Motor neuron (in vitro differentiated cells): ENCODE results near the gene RUNX1. TPM values are rescaled to one million over a fixed set of nuclear protein-coding genes. Genes with fewer than 3 reads are reported as not detected.

Experiments
- ATAC-seq, 8 experiments: fragments of 200-7000 bp; cut with Tn5 transposase; replicated peaks in 6 of 8; 2 replicates each; pipeline ENCODE4 v1.8.0; 2021; ENCODE audit warnings: mild to moderate bottlenecking in 8 of 8, moderate library complexity in 8 of 8
- H3K27ac ChIP-seq, 2 donors: fragments of 250-450 bp; sonication (Bioruptor Pico); 2 replicates each; pipeline ENCODE4 v1.9.0; 2021; ENCODE audit warnings: antibody characterized with exemption in 2 of 2, mild to moderate bottlenecking in 2 of 2, moderate library complexity in 1 of 2
- H3K4me1 ChIP-seq, 2 donors: fragments of 250-450 bp; sonication (Bioruptor Pico); replicated peaks in 1 of 2; 2 replicates each; pipeline ENCODE4 v1.6.1; 2021; ENCODE audit warnings: antibody characterized with exemption in 2 of 2, mild to moderate bottlenecking in 2 of 2, moderate library complexity in 1 of 2
- H3K4me3 ChIP-seq, 5 donors: fragments of 250-450 bp; sonication (Bioruptor Pico); 2 replicates each; pipeline ENCODE4 v1.9.0; 2021; ENCODE audit warnings: antibody characterized with exemption in 5 of 5, mild to moderate bottlenecking in 5 of 5, moderate library complexity in 4 of 5
- WGBS, 10 experiments: fragments of 450-650 bp; shearing (Covaris generic); methylation state at CpG; one replicate each; pipeline ENCODE4 v1.0.0; 2022; 5-methylcytosine and 5-hydroxymethylcytosine counted together
- in situ Hi-C, 9 experiments: fragments of 400-800 bp; cut with MboI; loops; one replicate each; pipeline ENCODE4 v1.15.0; 2021; ENCODE audit warnings: low sequenced_read_pairs in 9 of 9, low pct_unique_long_range_greater_than_20kb in 2 of 9; ENCODE audit not compliant: unreplicated experiment in 9 of 9
- total RNA-seq, 8 experiments: library from RNA; unstranded; fragments of 300-600 nt; gene quantifications; 2 replicates each; pipeline versions ENCODE4 v1.2.3 to v1.2.4, GENCODE V29; 2022

The RUNX1 gene
- total RNA-seq, 8 experiments from 2014 or later: 0.05 to 49.0 (median 3.6) TPM

DNA sequence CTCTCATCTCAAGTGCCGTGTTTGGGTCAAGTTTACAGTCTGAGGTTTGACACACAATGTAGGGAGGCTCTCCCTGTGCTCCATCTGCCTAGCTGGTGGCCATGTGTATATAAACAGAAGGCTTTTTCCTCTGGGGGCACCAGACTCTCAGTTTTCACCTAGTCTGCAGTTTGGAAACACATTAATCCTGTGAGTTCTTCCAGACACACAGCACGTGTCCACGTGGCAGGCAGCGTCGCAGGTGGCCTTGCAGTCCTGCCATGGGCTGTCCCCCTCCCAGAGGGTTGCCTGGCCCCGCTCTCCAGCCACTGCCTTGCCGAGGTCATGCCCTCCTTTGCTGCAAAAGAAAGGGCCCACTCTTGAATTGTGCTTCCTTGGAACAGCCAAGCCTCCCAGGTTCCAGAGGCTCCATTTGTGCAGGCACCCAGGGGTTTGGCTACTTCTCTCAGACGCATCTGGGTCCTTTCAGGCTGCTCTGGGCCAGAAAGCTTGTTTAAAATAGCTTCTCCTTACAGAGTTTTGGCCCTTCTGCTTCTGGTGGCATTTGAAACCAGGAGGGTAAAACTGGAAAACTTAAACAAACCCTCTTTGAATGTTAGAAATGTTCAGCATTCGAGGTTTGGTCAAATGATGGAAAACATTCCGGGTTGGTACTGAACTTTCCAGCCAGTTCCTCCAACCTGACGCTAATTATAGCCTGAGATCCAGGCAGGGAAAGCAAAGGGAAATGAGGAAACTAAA lies 4.4 kb upstream of the RUNX1 start:
- Histone ChIP-seq H3K4me1 (peaks cover 5 to 10% of the 10 kb centered on the region in 2 donors), H3K27ac (no peak overlapping the region), H3K4me3 (no peak overlapping the region)
- WGBS, 10 experiments: 38 to 100% (median 93%) methylated on average over 1 to 9 of the region's 11 CpGs; no CpG with 5 or more reads in 1 of the 10 experiments
- ATAC-seq: peak in 4 of 8 experiments; percentile 48 to 76 (median 60)
- in situ Hi-C loops: no loop called here

DNA sequence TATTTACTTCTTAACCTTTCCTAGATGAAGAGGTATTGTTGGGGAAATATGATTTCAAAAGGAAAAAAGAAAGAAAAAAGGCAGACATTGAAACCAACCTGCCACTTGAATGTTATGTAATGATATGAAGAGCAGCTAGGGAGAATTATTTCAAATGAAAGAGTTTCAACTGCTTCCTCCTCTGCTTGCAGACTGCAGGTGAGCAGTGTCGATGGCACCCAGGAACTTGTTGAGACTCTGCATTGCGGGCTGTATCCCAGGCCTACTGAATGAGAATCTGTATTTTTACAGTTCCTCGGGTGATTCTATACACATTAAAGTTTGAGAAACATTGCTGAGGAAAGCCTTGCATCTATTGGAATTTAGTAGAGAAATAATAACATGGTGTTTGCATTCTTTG lies 3.7 kb upstream of the RUNX1 start:
- WGBS, 10 experiments: 83 to 100% (median 95%) methylated on average over 2 to 3 of the region's 3 CpGs; no CpG with 5 or more reads in 2 of the 10 experiments
- Histone ChIP-seq H3K27ac (no peak overlapping the region), H3K4me1 (peaks cover 5 to 11% of the 10 kb centered on the region in 2 donors), H3K4me3 (no peak overlapping the region)
- in situ Hi-C loops: no loop called here
- no peak for ATAC-seq

DNA sequence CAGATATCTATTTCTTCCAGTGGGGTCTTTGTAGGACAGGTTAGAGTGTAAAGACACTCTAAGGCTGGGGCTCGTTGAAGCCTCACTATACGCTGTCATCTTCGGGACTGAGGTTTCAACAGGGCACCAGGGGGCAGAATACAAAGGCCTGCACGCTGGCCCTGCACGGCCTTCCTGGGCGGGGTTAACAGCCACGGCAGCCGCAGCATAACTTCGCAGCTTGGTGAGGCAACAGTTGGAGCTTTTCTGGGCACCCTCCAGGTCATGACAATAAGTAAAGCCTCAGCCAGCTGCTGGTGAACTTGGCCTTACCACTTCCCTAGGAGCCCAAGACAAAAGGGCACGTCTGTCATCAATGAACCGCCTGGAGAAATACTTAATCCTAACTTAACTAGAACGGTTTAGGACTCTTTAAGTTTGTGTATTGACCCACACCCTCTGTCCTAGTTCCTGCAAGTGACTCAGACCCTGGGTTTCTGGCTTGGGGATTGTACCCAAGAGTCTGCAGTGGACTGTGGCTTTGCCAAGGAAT lies 2.3 kb upstream of the RUNX1 start:
- WGBS, 10 experiments: 0 to 50% (median 17%) methylated on average over 1 to 7 of the region's 12 CpGs; no CpG with 5 or more reads in 2 of the 10 experiments
- Histone ChIP-seq H3K4me3 (no peak overlapping the region), H3K4me1 (peaks cover 11 to 23% of the 10 kb centered on the region in 2 donors), H3K27ac (no peak overlapping the region)
- in situ Hi-C loops: no loop called here
- ATAC-seq: peak; percentile 69 to 91 (median 78)

DNA sequence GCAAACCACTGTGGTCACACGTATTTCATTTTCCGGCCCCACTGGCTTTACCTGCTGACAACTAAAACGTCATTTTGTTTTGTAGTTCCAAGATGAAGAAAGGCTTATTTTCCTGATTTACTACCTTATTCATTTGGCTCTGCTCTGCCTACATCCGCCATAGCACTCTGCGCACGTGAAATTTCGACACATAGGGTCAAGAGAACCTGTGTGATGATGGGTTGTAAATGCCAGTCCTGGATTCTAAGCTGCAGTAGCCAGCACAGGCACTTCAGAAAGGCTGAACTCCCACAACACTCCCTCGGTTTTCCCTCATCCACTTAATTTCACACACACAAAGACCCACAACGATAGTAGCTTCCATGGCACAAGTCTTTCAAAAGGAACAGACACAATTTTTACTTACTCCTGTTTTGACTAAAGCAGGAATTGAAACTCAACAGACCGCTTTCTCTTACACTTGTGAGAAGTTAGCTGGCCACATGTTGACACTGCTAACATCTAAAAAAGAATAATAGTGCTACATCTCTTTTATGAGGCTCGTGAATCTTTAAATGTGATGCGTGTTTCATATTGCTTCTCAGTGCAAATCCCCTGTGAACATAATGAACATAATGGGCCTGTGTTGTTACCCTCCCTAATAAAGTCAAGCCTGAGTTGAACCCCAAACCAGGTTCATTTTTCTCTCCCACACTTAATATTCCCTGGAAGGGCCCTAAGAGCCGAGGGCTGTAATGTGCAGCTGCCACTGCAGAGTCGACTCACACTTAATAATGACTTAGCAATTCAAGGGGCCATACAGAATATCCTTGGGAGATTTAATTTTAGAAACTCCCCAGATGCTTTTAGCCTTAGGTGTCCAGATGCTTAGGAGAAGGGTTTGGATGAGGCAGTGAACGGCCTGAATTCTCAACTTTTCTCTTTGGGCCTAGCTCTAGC lies 1.5 kb upstream of the RUNX1 start:
- Histone ChIP-seq H3K4me1 (peaks cover 11 to 26% of the 10 kb centered on the region in 2 donors), H3K27ac (no peak overlapping the region), H3K4me3 (no peak overlapping the region)
- in situ Hi-C loops: no loop called here
- WGBS, 10 experiments: 69 to 100% (median 86%) methylated on average over 1 to 10 of the region's 15 CpGs; no CpG with 5 or more reads in 1 of the 10 experiments
- peak in 5 of 8 experiments; percentile 7 to 21 (median 14) for ATAC-seq

DNA sequence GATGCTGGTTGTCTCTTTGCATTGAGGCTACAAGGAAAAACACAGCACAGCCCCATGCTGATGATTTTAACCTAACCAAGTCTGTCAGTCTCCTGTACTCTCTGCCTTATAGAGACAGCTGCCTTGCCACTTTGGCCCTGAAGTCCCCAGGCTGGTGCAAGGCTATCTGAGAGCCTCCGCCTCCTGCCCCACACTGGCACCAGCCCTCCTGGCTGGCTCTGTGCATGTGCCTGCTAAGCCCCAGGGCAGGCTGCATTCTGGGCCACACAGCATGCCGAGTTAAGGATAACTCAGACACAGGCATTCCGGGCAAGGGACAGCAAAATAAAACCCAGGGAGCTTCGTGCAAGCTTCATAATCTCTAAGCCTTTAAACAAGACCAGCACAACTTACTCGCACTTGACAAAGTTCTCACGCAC lies 910 bp downstream of the RUNX1 start:
- WGBS, 10 experiments: 65 to 100% (median 72%) methylated on average over 1 to 5 of the region's 6 CpGs; no CpG with 5 or more reads in 3 of the 10 experiments
- Histone ChIP-seq H3K27ac (no peak overlapping the region), H3K4me1 (peaks cover 7 to 19% of the 10 kb centered on the region in 2 donors), H3K4me3 (no peak overlapping the region)
- ATAC-seq: peak in 2 of 8 experiments; percentile 17 to 32
- in situ Hi-C loops: loop anchor here in 2 of 9 experiments (25.0 kb wide), 2 partner anchors 89 to 789 kb away; no protein-coding TSS in a partner anchor

DNA sequence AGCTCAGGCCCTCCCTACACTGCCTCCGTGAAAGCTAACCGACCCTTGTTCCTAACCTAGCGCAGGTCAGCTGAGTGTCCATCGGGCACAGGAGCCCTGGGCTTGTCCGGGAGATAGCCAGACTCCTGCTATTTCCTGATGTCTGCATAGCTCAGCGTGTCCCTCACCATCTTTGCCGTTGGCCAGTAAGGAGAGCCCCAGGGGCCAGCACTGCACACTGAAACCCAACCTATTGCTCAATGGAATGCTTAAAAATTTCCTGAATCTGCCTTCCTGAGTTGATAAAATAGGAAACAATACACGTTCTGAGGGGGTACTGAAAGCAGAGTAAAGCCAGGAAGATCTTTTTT lies 2.2 kb downstream of the RUNX1 start:
- WGBS, 10 experiments: 20 to 100% (median 63%) methylated on average over 1 to 7 of the region's 8 CpGs; no CpG with 5 or more reads in 4 of the 10 experiments
- Histone ChIP-seq H3K4me3 (no peak overlapping the region), H3K4me1 (peaks cover 7 to 22% of the 10 kb centered on the region in 2 donors), H3K27ac (no peak overlapping the region)
- peak; percentile 5 to 50 (median 20) for ATAC-seq
- in situ Hi-C loops: loop anchor here in 2 of 9 experiments (25.0 kb wide), 2 partner anchors 90 to 790 kb away; no protein-coding TSS in a partner anchor

DNA sequence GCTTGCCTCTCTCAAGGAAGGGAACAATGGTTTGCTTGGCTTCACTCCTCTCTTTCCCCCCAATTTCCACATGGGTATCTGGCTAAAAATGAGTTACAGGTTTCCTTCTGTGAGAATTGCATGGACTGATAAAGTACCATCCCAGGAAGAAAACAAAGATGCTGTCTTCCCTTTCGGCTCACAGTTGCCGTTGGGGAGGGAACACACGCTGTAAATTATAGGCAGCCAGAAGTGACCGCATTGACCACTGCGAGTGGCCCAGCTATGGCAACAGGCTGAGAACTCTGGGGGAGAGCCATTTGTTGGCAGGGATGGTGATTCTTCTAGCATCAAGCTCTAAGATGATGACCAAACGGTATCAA lies 2.9 kb downstream of the RUNX1 start:
- in situ Hi-C loops: loop anchor here in 2 of 9 experiments (25.0 kb wide), 2 partner anchors 91 to 791 kb away; no protein-coding TSS in a partner anchor
- no peak for ATAC-seq

DNA sequence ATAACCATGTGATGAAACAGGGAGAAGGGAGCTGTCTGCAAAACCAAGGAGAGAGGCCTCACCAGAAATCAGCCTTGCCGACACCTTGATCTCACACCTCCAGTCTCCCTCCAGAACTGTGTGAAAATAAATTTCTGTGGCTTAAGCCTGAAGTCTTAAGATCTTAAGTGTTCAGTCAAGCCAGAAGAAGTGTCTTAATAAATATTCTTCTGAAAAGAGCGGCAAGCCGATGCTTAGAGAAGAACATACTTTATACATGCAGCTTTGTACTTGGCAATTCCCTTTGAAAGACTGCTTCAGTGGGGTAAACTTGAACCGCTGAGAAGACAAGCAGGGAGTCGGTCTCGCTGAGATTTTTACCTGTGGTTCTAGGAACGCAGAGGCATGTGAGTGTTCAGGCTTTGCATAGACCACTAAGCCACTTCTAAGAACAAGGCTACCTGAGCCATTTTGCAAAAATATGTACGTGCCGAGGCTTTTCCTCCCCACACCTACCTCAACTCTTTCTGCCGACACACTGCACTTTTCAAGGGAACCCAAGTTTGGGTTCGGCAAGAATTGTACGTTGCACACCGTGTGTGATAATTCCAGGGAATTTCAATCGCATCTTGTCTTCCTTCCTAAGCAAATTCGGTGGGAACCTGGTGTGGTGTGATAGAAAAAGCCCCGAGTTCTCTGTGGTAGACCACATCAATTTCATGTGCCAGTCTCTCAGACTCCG lies 3.4 kb downstream of the RUNX1 start:
- Histone ChIP-seq H3K27ac (no peak overlapping the region), H3K4me3 (no peak overlapping the region), H3K4me1 (peaks cover 7 to 19% of the 10 kb centered on the region in 2 donors)
- WGBS, 10 experiments: 83 to 97% (median 92%) methylated on average over 6 to 13 of the region's 17 CpGs; no CpG with 5 or more reads in 2 of the 10 experiments
- ATAC-seq: no peak
- in situ Hi-C loops: loop anchor here in 2 of 9 experiments (25.0 kb wide), 2 partner anchors 92 to 792 kb away; no protein-coding TSS in a partner anchor

More for the DNA sequence above, 2.9 kb downstream of the RUNX1 start:
- Histone ChIP-seq H3K4me3 (no peak overlapping the region), H3K4me1 (peaks cover 7 to 19% of the 10 kb centered on the region in 2 donors), H3K27ac (no peak overlapping the region)
- WGBS, 10 experiments: 80 to 100% (median 90%) methylated on average over 1 to 6 of the region's 6 CpGs; no CpG with 5 or more reads in 2 of the 10 experiments

DNA sequence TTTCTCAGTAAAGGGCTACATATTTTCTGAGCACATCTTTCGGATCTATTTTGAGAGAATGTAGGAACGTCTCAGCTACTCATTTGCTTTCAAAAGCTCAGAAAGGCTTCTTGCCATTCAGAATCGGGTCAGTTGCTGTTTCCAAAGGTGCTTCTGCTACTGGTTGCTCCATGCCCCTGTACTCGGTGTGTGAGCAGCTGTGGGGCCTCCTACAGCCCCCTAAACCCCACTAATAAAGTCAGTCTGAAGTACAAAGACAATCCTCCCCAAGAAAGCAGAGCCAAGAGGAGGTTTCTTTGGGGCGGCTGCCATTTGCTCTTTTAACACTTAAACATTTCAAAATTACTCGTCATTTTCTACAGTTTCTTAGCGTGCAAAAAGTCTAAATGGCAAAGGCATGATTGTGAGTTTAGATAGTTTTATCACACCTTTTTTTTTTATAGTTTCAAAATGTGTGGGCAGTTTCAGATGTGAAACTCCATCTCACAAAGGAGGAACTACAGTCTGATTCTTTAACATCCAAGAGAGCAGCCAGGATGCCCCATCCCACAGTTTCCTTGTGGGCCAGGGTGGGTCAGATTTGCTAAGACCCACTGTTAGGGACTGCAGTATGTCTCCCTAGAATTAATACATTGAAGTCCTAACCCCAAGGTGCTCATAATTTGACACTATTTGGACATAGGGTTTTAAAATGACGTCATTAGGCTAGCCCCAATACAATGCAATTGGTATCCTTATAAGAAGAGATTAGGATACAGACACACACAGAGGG lies 4.1 kb downstream of the RUNX1 start:
- WGBS, 10 experiments: 28 to 100% (median 90%) methylated on average over 2 to 8 of the region's 8 CpGs; no CpG with 5 or more reads in 1 of the 10 experiments
- H3K4me3 ChIP-seq: no peak overlapping the region
- in situ Hi-C loops: loop anchor here in 2 of 9 experiments (25.0 kb wide), 2 partner anchors 92 to 792 kb away; no protein-coding TSS in a partner anchor

DNA sequence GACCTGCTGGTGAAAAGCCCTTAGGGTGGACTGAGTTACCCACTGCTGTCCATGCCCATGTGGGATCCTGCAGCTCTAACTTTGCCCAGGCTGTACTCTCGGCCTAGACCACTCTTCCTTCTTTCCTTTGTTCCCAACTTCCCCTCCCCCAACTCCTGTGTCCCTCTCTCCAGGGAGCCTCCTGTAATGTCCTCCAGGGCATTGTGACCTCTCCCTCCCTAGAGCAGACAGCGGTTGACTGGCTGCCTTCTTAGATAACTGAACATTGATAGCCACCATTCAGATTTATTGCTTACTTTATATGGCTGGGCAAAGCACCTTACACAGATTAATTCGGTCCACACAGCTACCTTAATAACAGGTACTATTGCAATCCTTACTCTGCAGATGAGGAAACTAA lies 5.0 kb downstream of the RUNX1 start:
- ATAC-seq: no peak
- H3K4me3 ChIP-seq: no peak overlapping the region
- H3K4me1 ChIP-seq: peaks cover 7 to 19% of the 10 kb centered on the region in 2 donors
- WGBS, 10 experiments: 68 to 94% (median 83%) methylated on average over 1 to 3 of the region's 3 CpGs; no CpG with 5 or more reads in 2 of the 10 experiments
- in situ Hi-C loops: loop anchor here in 2 of 9 experiments (25.0 kb wide), 2 partner anchors 93 to 793 kb away; no protein-coding TSS in a partner anchor
- H3K27ac ChIP-seq: no peak overlapping the region

More for the DNA sequence above, 4.1 kb downstream of the RUNX1 start:
- Histone ChIP-seq H3K27ac (no peak overlapping the region), H3K4me1 (peaks cover 7 to 19% of the 10 kb centered on the region in 2 donors)
- no peak for ATAC-seq

DNA sequence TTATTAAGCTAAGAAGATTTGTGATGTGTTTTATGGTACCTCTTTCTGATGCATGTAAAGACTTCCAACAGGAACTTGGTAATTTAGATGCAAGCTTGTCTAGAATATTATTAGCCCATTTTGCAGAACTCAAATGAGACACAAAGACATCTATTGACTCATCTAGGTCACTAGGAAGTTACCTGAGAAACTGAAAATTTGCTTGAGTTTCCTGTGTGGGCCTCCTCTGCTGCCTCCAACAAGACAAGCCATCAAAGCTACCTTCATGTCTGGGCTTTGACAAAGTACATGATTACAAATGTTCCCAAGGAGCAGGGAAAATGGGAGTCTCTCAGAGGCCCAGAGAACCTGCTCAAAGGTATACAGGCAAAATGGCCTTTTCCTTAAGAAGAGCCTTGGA lies 5.6 kb downstream of the RUNX1 start:
- in situ Hi-C loops: loop anchor here in 2 of 9 experiments (25.0 kb wide), 2 partner anchors 94 to 794 kb away; no protein-coding TSS in a partner anchor
- no peak for ATAC-seq
- Histone ChIP-seq H3K4me3 (no peak overlapping the region), H3K27ac (no peak overlapping the region), H3K4me1 (peaks cover 7 to 19% of the 10 kb centered on the region in 2 donors)
